Breast epithelium (tissue), 4 donors: ENCODE data around the gene GMDS. TPM values are rescaled to one million over a fixed set of nuclear protein-coding genes. Genes with fewer than 3 reads are reported as not detected.

Source experiments
- DNase-seq, 2 donors: peaks; one replicate each; pipeline ENCODE4 v3.0.0-alpha.2; 2019; ENCODE audit warnings: low spot score in 2 of 2
- H3K27ac ChIP-seq, 2 donors: fragments of 200-600 bp; sonication (generic) in 1 of 2; one replicate each; pipeline ENCODE4 v1.5.1; 2016 to 2019; ENCODE audit warnings: mild to moderate bottlenecking in 1 of 2
- H3K27me3 ChIP-seq, 2 donors: fragments of 200-600 bp; sonication (generic) in 1 of 2; one replicate each; pipeline versions ENCODE4 v1.5.1 to v1.6.0; 2017 to 2019; ENCODE audit warnings: control low read depth in 1 of 2, mild to moderate bottlenecking in 1 of 2
- H3K36me3 ChIP-seq: fragments of 200-600 bp; one replicate; pipeline ENCODE4 v1.5.1; 2019
- H3K4me1 ChIP-seq, 2 donors: fragments of 200-600 bp; sonication (generic); one replicate each; pipeline ENCODE4 v1.5.1; 2016 to 2019; ENCODE audit warnings: control low read depth in 1 of 2
- H3K4me3 ChIP-seq, 3 donors: fragments of 200-600 bp; sonication (generic); 1 replicate in 2 of 3; 2 replicates in 1 of 3; pipeline ENCODE4 v1.5.1; 2016 to 2019; ENCODE audit warnings: mild to moderate bottlenecking in 3 of 3, moderate library complexity in 2 of 3
- H3K9me3 ChIP-seq, 2 donors: fragments of 200-600 bp; sonication (generic) in 1 of 2; one replicate each; pipeline ENCODE4 v1.5.1; 2016 to 2019; ENCODE audit warnings: control low read depth in 1 of 2
- POLR2A ChIP-seq: fragments of 450-650 bp; IDR thresholded peaks from one replicate; pipeline ENCODE4 v1.6.1; 2016; ENCODE audit warnings: antibody characterized with exemption, mild to moderate bottlenecking, moderate library complexity
- POLR2AphosphoS5 ChIP-seq, 3 donors: sonication (generic); formaldehyde crosslinking; IDR thresholded peaks; one replicate each; pipeline ENCODE4 v1.6.1; 2017; ENCODE audit warnings: antibody characterized with exemption in 3 of 3
- intact Hi-C: fragments of 100-400 bp; cut with DNase I; formaldehyde crosslinking; loops from one replicate; pipeline ENCODE4 v1.15.1; 2023; ENCODE audit warnings: low total_unique reads
- total RNA-seq, 3 donors: library from RNA; depleted of rRNA; stranded (reverse); fragments of >200 nt; gene quantifications; one replicate each; pipeline ENCODE4 v1.1.0, GENCODE V29; 2016
- TF ChIP-seq, protein P1 (sequence below), 3 donors: fragments of 450-650 bp; IDR thresholded peaks; one replicate each; pipeline ENCODE4 v1.5.1; 2016 to 2017; ENCODE audit warnings: antibody characterized with exemption in 3 of 3, mild to moderate bottlenecking in 3 of 3, moderate library complexity in 3 of 3

GMDS gene
- total RNA-seq, 3 donors from 2014 or later: 7.5 to 29.2 (median 17.0) TPM

DNA sequence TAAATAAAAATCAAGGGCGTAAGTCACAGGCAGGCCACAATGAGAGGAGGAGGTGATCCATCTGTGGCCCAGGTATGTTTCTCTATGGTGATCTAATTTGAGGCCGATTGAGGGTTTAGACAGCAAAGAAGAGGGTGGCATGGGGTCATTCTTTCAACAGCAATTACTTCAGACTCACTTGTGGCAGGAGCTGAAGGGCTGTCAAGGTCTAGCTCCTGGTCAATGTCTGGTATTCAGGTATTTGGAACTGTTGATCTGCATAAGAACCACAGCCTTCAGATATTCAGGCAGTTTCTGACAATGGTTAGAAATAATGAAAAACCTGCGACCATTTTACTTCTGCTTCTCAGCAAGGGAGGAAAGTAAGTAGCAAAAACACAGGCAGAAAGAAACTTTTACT is 376.1 kb downstream of the GMDS start:
- no peak overlapping the region for H3K4me3 ChIP-seq
- H3K4me1 ChIP-seq: no peaks in the 10 kb centered on the region
- no peak for TF ChIP-seq POLR2AphosphoS5 (IDR thresholded peaks at IDR 0.05)
- no peak for TF ChIP-seq POLR2A
- TF ChIP-seq, protein P1, sequence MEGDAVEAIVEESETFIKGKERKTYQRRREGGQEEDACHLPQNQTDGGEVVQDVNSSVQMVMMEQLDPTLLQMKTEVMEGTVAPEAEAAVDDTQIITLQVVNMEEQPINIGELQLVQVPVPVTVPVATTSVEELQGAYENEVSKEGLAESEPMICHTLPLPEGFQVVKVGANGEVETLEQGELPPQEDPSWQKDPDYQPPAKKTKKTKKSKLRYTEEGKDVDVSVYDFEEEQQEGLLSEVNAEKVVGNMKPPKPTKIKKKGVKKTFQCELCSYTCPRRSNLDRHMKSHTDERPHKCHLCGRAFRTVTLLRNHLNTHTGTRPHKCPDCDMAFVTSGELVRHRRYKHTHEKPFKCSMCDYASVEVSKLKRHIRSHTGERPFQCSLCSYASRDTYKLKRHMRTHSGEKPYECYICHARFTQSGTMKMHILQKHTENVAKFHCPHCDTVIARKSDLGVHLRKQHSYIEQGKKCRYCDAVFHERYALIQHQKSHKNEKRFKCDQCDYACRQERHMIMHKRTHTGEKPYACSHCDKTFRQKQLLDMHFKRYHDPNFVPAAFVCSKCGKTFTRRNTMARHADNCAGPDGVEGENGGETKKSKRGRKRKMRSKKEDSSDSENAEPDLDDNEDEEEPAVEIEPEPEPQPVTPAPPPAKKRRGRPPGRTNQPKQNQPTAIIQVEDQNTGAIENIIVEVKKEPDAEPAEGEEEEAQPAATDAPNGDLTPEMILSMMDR (IDR thresholded peaks at IDR 0.05): no peak
- H3K36me3 ChIP-seq: no peaks in the 10 kb centered on the region
- intact Hi-C loops: no loop called here
- no peaks in the 10 kb centered on the region for H3K27me3 ChIP-seq
- H3K9me3 ChIP-seq: no peaks in the 10 kb centered on the region
- DNase-seq: no peak
- H3K27ac ChIP-seq: no peak overlapping the region

DNA sequence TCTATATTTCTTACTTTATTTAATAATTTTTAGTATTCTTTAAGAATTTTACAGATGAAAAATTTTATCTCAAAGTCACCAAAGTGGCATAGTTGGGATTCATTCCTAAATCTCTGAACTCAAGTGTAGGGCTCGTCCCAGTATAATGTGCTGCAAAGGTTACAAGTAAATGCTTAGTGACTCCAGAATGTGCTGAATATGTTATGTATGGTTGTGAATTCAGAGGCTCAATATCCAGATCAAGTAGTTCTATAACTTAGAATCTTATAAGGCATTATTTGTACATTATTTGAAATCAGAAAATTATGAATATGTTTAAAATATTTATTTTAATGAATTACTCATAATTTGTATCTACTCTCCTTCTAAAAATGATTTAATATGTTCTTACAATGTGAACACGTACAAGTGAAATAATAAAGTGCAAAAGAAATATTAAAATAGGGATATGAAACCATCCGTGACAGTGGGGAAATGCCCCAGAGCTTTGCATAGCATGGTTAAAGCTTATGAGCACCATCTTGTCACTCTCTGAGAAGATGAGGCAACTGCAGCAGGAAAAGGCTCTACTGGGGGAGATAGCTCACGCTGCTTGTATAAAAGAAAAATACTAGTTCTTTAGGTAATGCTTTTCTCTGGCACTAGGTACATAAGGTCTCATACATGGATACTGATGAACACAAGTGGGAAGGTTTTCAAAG is 376.7 kb downstream of the GMDS start:
- TF ChIP-seq POLR2A: no peak
- no peak for TF ChIP-seq POLR2AphosphoS5 (IDR thresholded peaks at IDR 0.05)
- TF ChIP-seq, protein P1 (IDR thresholded peaks at IDR 0.05): no peak
- Histone ChIP-seq H3K9me3 (no peaks in the 10 kb centered on the region), H3K4me3 (no peak overlapping the region), H3K27me3 (no peaks in the 10 kb centered on the region), H3K4me1 (no peaks in the 10 kb centered on the region), H3K36me3 (no peaks in the 10 kb centered on the region), H3K27ac (no peak overlapping the region)
- no peak for DNase-seq
- intact Hi-C loops: no loop called here

GRCh38 chr6:1867197-1867596 is 378.2 kb downstream of the GMDS start:
- Histone ChIP-seq H3K36me3 (no peaks in the 10 kb centered on the region), H3K4me1 (no peaks in the 10 kb centered on the region), H3K27ac (no peak overlapping the region), H3K27me3 (no peaks in the 10 kb centered on the region), H3K4me3 (no peak overlapping the region), H3K9me3 (no peaks in the 10 kb centered on the region)
- intact Hi-C loops: no loop called here
- DNase-seq: no peak
- TF ChIP-seq POLR2A: no peak
- TF ChIP-seq, protein P1 (IDR thresholded peaks at IDR 0.05): no peak

- H3K36me3 ChIP-seq: no peaks in the 10 kb centered on the region
- no peak overlapping the region for H3K4me3 ChIP-seq
- intact Hi-C loops: no loop called here
- H3K4me1 ChIP-seq: no peaks in the 10 kb centered on the region
- no peaks in the 10 kb centered on the region for H3K27me3 ChIP-seq
- no peak for DNase-seq
- TF ChIP-seq, protein P1 (IDR thresholded peaks at IDR 0.05): no peak
- TF ChIP-seq POLR2A (no peak), POLR2AphosphoS5 (IDR thresholded peaks at IDR 0.05) (no peak)
- no peak overlapping the region for H3K27ac ChIP-seq
- H3K9me3 ChIP-seq: no peaks in the 10 kb centered on the region
Observed at GRCh38 chr6:1865585-1865984, 379.8 kb downstream of the GMDS start.

DNA sequence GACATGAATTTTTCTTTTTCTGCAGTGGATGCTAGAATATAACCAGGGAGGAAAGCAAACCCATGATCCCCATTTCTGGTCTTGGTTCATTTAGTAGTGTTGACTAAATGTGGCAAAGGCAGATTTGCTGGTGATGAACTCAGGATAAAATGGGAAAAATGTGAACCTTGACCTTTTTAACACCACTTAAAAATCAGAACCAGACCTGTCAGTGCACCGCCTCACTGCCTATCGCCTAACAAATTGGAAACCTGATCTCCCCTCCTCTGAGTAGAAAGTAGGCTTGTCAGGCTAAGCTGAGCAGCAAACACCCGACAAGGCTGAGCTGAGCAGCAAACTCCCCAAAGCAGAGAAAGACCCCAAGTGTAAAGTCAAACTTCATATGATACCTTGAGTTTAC is 380.9 kb downstream of the GMDS start:
- H3K9me3 ChIP-seq: no peaks in the 10 kb centered on the region
- DNase-seq: no peak
- no peak overlapping the region for H3K4me3 ChIP-seq
- H3K27me3 ChIP-seq: no peaks in the 10 kb centered on the region
- H3K4me1 ChIP-seq: no peaks in the 10 kb centered on the region
- no peak overlapping the region for H3K27ac ChIP-seq
- intact Hi-C loops: no loop called here
- TF ChIP-seq, protein P1 (IDR thresholded peaks at IDR 0.05): no peak
- no peak for TF ChIP-seq POLR2AphosphoS5 (IDR thresholded peaks at IDR 0.05)
- TF ChIP-seq POLR2A: no peak
- no peaks in the 10 kb centered on the region for H3K36me3 ChIP-seq
